ENCODE data around the gene EDC3.
"Not testable (repeated sequence)": the region's sequence is repeated elsewhere in the genome, so short reads cannot be mapped to it uniquely, and the experiment has no call there.

Gene EDC3

GRCh38 chr15:74653426-74654102, 42.3 kb downstream of the EDC3 start:
- no peak overlapping the region for H3K4me3 ChIP-seq (ENCODE audit: low read depth, low read length)

- no peak overlapping the region for H3K4me3 ChIP-seq (ENCODE audit: low read depth, low read length)
These were observed 44.5 kb downstream of the EDC3 start for GRCh38 chr15:74651242-74651741.

GRCh38 chr15:74648051-74648842, 47.6 kb downstream of the EDC3 start:
- H3K4me3 ChIP-seq (ENCODE audit: low read depth, low read length), result no peak overlapping the region

- no peak overlapping the region for H3K4me3 ChIP-seq (ENCODE audit: low read depth, low read length)
These were observed 49.3 kb downstream of the EDC3 start for GRCh38 chr15:74646480-74646879.

- no peak overlapping the region for H3K4me3 ChIP-seq (ENCODE audit: low read depth, low read length)
These were observed 52.1 kb downstream of the EDC3 start for GRCh38 chr15:74643665-74644204.

GRCh38 chr15:74642734-74643664, 52.8 kb downstream of the EDC3 start:
- H3K4me3 ChIP-seq (ENCODE audit: low read depth, low read length), result no peak overlapping the region

- no peak overlapping the region for H3K4me3 ChIP-seq (ENCODE audit: low read depth, low read length)
These were observed 53.5 kb downstream of the EDC3 start for GRCh38 chr15:74642348-74642733.

GRCh38 chr15:74641151-74641550, 54.7 kb downstream of the EDC3 start:
- H3K4me3 ChIP-seq (ENCODE audit: low read depth, low read length), result no peak overlapping the region

GRCh38 chr15:74636984-74637383, 58.8 kb downstream of the EDC3 start:
- no peak overlapping the region for H3K4me3 ChIP-seq (ENCODE audit: low read depth, low read length)

- H3K4me3 ChIP-seq (ENCODE audit: low read depth, low read length), result no peak overlapping the region
These were observed 60.6 kb downstream of the EDC3 start for GRCh38 chr15:74635228-74635627.

- no peak overlapping the region for H3K4me3 ChIP-seq (ENCODE audit: low read depth, low read length)
These were observed 62.0 kb downstream of the EDC3 start for GRCh38 chr15:74633781-74634180.

GRCh38 chr15:74632601-74633000, 63.2 kb downstream of the EDC3 start:
- no peak overlapping the region for H3K4me3 ChIP-seq (ENCODE audit: low read depth, low read length)

- no peak overlapping the region for H3K4me3 ChIP-seq (ENCODE audit: low read depth, low read length)
These were observed 63.8 kb downstream of the EDC3 start for GRCh38 chr15:74631935-74632560.

- no peak overlapping the region for H3K4me3 ChIP-seq (ENCODE audit: low read depth, low read length)
These were observed 64.4 kb downstream of the EDC3 start for GRCh38 chr15:74631408-74631807.

GRCh38 chr15:74631087-74631385, 64.8 kb downstream of the EDC3 start:
- H3K4me3 ChIP-seq (ENCODE audit: low read depth, low read length), result no peak overlapping the region

- H3K4me3 ChIP-seq (ENCODE audit: low read depth, low read length), result no peak overlapping the region
These were observed 65.3 kb downstream of the EDC3 start for GRCh38 chr15:74630284-74631086.

GRCh38 chr15:74629696-74630095, 66.1 kb downstream of the EDC3 start:
- H3K4me3 ChIP-seq (ENCODE audit: low read depth, low read length), result not testable (repeated sequence)

- H3K4me3 ChIP-seq (ENCODE audit: low read depth, low read length), result no peak overlapping the region
These were observed 66.9 kb downstream of the EDC3 start for GRCh38 chr15:74628949-74629348.

GRCh38 chr15:74628199-74628598, 67.6 kb downstream of the EDC3 start:
- H3K4me3 ChIP-seq (ENCODE audit: low read depth, low read length), result no peak overlapping the region

GRCh38 chr15:74627766-74628165, 68.1 kb downstream of the EDC3 start:
- no peak overlapping the region for H3K4me3 ChIP-seq (ENCODE audit: low read depth, low read length)
